Measurements from ENCODE around the gene USP9X.
"Not testable (repeated sequence)": the region's sequence is repeated elsewhere in the genome, so short reads cannot be mapped to it uniquely, and the experiment has no call there.

The USP9X gene

DNA sequence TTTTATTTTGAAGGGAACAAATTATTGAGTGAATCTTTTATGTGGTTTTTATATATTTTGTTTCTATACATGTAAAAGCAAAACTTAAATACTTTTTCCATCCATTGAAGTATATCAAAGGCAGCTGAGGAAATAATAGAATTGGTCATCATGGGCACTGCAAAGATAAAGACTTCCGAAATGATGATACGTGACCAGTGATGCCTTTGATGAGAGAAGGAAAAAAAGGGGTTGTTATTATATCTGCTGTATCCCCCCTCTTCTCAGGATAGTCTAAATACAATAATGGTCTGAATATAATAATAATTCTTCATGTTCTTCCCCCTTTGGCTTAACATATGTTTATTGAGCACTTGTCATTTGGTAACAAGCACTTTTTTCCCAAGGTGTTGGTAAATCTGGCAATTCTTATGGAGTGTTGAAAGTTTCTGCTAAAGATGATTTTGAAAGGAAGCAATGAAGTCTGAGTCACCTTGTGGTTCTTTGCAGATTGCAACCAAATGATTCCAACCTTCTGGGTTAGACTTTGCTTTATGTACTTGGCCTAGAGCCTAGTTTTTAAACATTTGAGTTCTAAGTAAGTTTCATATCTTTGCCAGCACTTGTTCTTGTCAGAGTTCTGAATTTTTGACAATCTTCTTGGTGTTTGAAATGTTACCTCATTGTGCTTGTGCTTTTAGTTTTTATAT, 60.8 kb downstream of the USP9X start:
- H3K4me1 Mint-ChIP-seq: no peaks in the 10 kb centered on the region
- DNase-seq (ENCODE audit: low spot score in 2 of 2) (no peak), ATAC-seq (replicated peaks; ENCODE audit: extremely low read depth, poor library complexity, severe bottlenecking) (no peak)
- no peaks in the 10 kb centered on the region for H3K27me3 Mint-ChIP-seq
- no peak overlapping the region for H3K27ac Mint-ChIP-seq (ENCODE audit: low read depth)
- H3K4me3 Mint-ChIP-seq: no peak overlapping the region
- no peaks in the 10 kb centered on the region for H3K9me3 Mint-ChIP-seq
- H3K36me3 Mint-ChIP-seq (ENCODE audit: insufficient read depth): peaks cover 49% of the 10 kb centered on the region

DNA sequence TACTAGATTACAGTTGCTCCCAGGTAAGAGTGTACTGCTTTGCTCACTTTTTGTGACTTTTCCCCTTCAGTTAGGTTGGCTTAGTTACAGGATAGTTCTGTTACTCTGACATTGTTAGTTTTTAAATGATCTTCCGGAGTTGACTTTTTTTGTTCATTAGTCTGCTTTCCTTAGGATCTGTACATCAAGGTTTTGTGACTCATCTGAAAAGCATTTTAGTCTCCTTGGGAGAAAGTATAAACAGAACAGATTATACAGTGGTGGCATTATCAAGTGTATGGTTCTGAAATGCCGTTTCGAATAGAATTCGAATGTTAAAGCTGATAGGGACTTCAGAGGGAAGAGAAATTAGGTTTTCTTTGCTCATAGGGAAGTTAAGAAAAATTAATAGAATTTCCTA, 63.3 kb downstream of the USP9X start:
- Mint-ChIP-seq H3K4me1 (no peaks in the 10 kb centered on the region), H3K36me3 (ENCODE audit: insufficient read depth) (peaks cover 52% of the 10 kb centered on the region), H3K4me3 (no peak overlapping the region), H3K27ac (ENCODE audit: low read depth) (no peak overlapping the region), H3K9me3 (no peaks in the 10 kb centered on the region), H3K27me3 (no peaks in the 10 kb centered on the region)
- ATAC-seq (replicated peaks; ENCODE audit: extremely low read depth, poor library complexity, severe bottlenecking): no peak
- no peak for DNase-seq (ENCODE audit: low spot score in 2 of 2)

DNA sequence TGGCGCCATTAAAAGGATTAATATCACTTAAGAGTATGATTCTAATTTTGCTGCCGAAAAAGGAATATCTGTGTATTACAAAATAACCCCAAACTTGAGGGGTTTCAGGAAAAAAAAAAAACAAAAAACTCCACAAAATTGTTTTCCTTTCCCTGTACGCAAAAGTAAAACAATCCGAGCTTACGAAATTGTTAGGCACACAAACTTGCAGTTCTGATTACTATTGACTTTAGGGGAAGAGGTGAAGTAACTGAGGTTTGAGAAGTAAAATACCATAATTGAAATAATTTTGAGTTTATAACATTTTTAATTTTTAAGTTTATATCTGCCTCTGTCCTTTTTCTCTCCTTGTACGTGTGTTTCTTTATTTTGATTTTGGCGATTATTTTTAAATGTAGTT, 64.8 kb downstream of the USP9X start:
- Mint-ChIP-seq H3K36me3 (ENCODE audit: insufficient read depth) (peaks cover 54% of the 10 kb centered on the region), H3K4me1 (no peaks in the 10 kb centered on the region), H3K9me3 (no peaks in the 10 kb centered on the region), H3K27me3 (no peaks in the 10 kb centered on the region), H3K27ac (ENCODE audit: low read depth) (no peak overlapping the region), H3K4me3 (no peak overlapping the region)
- ATAC-seq (replicated peaks; ENCODE audit: extremely low read depth, poor library complexity, severe bottlenecking): no peak
- no peak for DNase-seq (ENCODE audit: low spot score in 2 of 2)

DNA sequence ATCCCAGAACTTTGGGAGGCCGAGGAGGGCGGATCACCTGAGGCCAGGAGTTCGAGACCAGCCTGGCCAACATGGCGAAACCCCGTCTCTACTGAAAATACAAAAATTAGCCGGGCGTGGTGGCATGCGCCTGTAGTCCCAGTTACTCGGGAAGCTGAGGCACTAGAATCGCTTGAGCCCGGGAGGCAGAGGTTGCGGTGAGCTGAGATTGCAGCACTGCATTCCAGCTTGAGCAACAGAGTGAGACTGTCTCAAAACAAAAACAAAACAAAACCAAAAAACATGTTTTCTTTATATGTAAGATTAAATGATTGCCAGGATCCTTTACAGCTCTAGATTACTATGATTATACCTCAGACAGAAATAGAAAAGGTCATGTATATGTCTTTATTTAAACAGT, 66.5 kb downstream of the USP9X start:
- not testable (repeated sequence) for H3K9me3 Mint-ChIP-seq; DNase-seq (ENCODE audit: low spot score in 2 of 2); H3K4me1 Mint-ChIP-seq; H3K27me3 Mint-ChIP-seq; H3K27ac Mint-ChIP-seq (ENCODE audit: low read depth); ATAC-seq (replicated peaks; ENCODE audit: extremely low read depth, poor library complexity, severe bottlenecking); H3K4me3 Mint-ChIP-seq
- peaks cover 47% of the 10 kb centered on the region for H3K36me3 Mint-ChIP-seq (ENCODE audit: insufficient read depth)

DNA sequence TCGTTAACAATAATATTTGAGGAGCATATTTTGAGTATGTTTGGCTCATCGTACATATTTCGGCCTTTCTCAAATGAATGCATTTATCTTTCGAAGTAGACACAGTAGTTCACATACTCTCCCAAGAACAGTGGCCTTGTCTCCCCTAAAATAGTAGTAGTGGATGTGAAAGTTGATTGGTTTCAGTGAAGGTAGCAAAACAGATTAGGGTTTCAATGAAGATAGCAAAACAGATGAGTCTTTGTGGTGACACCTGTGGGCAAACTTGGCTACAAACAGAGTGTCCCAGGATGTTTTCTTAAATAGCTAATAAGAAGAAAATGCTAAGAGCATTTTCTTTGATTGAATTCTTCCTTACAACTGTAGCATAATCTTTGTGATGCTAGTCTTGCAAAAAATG, 67.0 kb downstream of the USP9X start:
- H3K27ac Mint-ChIP-seq (ENCODE audit: low read depth): no peak overlapping the region
- DNase-seq (ENCODE audit: low spot score in 2 of 2) (no peak), ATAC-seq (replicated peaks; ENCODE audit: extremely low read depth, poor library complexity, severe bottlenecking) (no peak)
- no peaks in the 10 kb centered on the region for H3K27me3 Mint-ChIP-seq
- no peaks in the 10 kb centered on the region for H3K9me3 Mint-ChIP-seq
- H3K4me1 Mint-ChIP-seq: peaks cover 8% of the 10 kb centered on the region
- H3K4me3 Mint-ChIP-seq: no peak overlapping the region
- H3K36me3 Mint-ChIP-seq (ENCODE audit: insufficient read depth): peaks cover 46% of the 10 kb centered on the region

DNA sequence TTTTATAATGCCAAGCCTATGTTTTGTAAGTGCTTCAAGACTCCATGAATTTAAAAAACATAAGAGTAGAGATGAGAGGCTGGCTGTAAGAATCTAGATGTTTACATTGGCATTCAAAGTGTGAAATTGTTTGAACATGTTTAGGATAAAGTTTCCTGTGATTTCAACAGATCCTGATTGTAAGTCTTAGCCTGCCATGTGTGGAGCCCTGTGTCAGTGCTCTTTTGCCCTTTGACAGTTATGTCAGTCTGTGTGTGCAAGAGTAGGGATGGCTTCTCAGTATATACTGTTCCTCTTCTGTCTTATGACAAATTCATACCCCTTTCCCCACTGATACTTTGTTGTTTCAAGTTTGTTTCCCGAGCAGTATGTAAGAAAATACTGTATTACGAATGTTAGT, 68.2 kb downstream of the USP9X start:
- Mint-ChIP-seq H3K27ac (ENCODE audit: low read depth) (no peak overlapping the region), H3K36me3 (ENCODE audit: insufficient read depth) (peaks cover 46% of the 10 kb centered on the region), H3K27me3 (no peaks in the 10 kb centered on the region), H3K9me3 (no peaks in the 10 kb centered on the region), H3K4me3 (no peak overlapping the region), H3K4me1 (peaks cover 10% of the 10 kb centered on the region)
- DNase-seq (ENCODE audit: low spot score in 2 of 2) (no peak), ATAC-seq (replicated peaks; ENCODE audit: extremely low read depth, poor library complexity, severe bottlenecking) (no peak)

DNA sequence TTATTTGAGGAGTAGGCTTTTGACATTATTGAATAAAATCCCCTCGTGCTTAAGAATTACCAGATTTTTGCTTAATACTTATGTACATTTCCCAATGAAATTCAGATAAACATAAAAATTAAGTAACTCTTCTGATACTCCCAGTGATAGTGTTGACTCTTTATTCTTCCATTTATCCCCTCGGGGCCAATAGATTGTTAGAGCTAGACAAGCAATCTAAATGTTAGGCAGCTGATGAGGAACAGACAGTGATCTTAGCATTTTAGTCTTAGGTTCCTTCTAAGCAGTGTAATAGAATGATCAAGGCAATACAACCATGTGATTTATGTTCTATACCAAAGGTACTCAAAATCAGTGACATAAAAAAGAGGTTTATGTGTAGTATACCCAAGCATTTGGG, 68.7 kb downstream of the USP9X start:
- no peaks in the 10 kb centered on the region for H3K27me3 Mint-ChIP-seq
- H3K4me3 Mint-ChIP-seq: no peak overlapping the region
- H3K4me1 Mint-ChIP-seq: peaks cover 10% of the 10 kb centered on the region
- H3K9me3 Mint-ChIP-seq: no peaks in the 10 kb centered on the region
- ATAC-seq (replicated peaks; ENCODE audit: extremely low read depth, poor library complexity, severe bottlenecking): no peak
- peaks cover 44% of the 10 kb centered on the region for H3K36me3 Mint-ChIP-seq (ENCODE audit: insufficient read depth)
- DNase-seq (ENCODE audit: low spot score in 2 of 2): no peak
- no peak overlapping the region for H3K27ac Mint-ChIP-seq (ENCODE audit: low read depth)

DNA sequence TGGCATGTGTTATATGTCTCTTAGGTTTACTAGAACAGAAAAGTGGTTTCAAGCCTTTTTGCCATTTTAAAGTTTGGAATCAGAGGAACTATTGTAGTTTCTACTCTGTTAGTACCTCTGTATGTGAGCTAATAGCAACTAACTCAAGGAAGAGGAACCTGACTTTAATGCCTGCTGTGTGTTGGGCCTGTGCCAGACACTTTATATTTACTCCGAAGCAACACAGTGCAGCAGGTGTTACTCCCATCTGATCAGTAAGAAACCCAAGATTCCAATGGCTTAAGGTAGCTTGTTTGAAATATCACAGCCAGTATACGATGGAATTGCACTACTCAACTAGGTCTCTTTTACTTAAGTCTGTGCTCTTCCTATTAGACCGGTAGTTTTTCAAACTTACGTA, 79.2 kb downstream of the USP9X start:
- H3K4me1 Mint-ChIP-seq: no peaks in the 10 kb centered on the region
- no peaks in the 10 kb centered on the region for H3K9me3 Mint-ChIP-seq
- H3K36me3 Mint-ChIP-seq (ENCODE audit: insufficient read depth): peaks cover 40% of the 10 kb centered on the region

DNA sequence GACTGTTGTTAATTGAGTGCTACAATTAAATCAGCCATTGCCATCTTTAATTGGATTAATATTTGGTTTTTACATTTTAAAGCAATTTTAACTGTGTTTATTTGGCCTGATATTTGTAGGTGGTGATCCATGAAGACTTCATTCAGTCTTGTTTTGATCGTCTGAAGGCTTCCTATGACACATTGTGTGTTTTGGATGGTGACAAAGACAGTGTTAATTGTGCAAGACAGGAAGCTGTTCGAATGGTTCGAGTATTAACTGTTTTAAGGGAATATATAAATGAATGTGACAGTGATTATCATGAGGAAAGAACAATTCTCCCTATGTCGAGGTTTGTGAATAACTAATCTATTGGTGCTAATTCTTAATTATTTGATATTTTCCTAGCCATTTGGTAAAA, 82.6 kb downstream of the USP9X start:
- Mint-ChIP-seq H3K27ac (ENCODE audit: low read depth) (no peak overlapping the region), H3K9me3 (no peaks in the 10 kb centered on the region), H3K36me3 (ENCODE audit: insufficient read depth) (peaks cover 53% of the 10 kb centered on the region), H3K4me1 (no peaks in the 10 kb centered on the region), H3K4me3 (no peak overlapping the region), H3K27me3 (no peaks in the 10 kb centered on the region)
- DNase-seq (ENCODE audit: low spot score in 2 of 2): no peak
- ATAC-seq (replicated peaks; ENCODE audit: extremely low read depth, poor library complexity, severe bottlenecking): no peak

More for the DNA sequence above, 79.2 kb downstream of the USP9X start:
- H3K27ac Mint-ChIP-seq (ENCODE audit: low read depth): no peak overlapping the region
- no peaks in the 10 kb centered on the region for H3K27me3 Mint-ChIP-seq
- no peak for DNase-seq (ENCODE audit: low spot score in 2 of 2)
- no peak overlapping the region for H3K4me3 Mint-ChIP-seq
- ATAC-seq (replicated peaks; ENCODE audit: extremely low read depth, poor library complexity, severe bottlenecking): no peak

DNA sequence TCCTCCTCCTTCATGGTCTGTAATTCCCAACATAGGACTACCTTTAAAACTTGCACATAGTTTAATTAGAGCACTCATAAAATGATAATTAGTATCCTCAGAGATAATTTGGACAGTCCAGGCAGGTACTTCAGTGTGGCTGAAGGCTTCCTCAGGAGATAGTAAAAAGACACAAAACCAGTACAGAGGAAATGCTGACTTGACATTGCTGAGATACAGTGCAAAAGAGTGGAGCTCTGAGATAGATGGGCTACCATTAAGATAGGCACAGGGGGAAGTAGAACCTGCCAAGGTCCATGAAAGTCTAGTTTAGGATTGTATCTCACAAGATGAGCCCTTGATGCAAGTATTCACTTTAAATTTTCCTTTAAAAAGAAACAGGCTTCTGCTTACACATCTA, 91.0 kb downstream of the USP9X start:
- H3K27ac Mint-ChIP-seq (ENCODE audit: low read depth): peak overlapping the region; percentile 42

DNA sequence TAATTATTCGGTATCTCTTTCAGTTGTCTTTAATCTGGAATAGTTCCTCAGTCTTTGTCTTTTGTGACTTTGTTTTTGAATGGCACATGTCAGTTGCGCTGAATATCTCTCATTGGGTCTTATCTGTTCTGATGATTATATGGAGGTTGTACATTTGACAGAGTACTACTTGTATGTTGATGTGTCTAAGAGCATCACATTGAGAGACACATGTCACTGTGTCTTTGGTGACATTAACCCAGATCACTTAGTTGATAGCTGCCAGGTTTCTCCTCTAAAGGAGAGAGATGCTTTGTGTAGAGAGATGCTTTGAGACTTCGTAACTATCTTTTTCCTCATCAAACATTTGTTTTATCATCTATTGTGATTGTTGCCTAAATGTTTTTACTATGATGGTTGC, 92.1 kb downstream of the USP9X start:
- peaks cover 38% of the 10 kb centered on the region for H3K4me1 Mint-ChIP-seq
- H3K4me3 Mint-ChIP-seq: no peak overlapping the region
- ATAC-seq (replicated peaks; ENCODE audit: extremely low read depth, poor library complexity, severe bottlenecking) (no peak), DNase-seq (ENCODE audit: low spot score in 2 of 2) (no peak)
- H3K27me3 Mint-ChIP-seq: no peaks in the 10 kb centered on the region
- H3K27ac Mint-ChIP-seq (ENCODE audit: low read depth): no peak overlapping the region
- H3K9me3 Mint-ChIP-seq: no peaks in the 10 kb centered on the region
- H3K36me3 Mint-ChIP-seq (ENCODE audit: insufficient read depth): peaks cover 34% of the 10 kb centered on the region

More for the DNA sequence above, 91.0 kb downstream of the USP9X start:
- no peaks in the 10 kb centered on the region for H3K27me3 Mint-ChIP-seq
- no peak overlapping the region for H3K4me3 Mint-ChIP-seq
- H3K4me1 Mint-ChIP-seq: peaks cover 35% of the 10 kb centered on the region
- no peaks in the 10 kb centered on the region for H3K9me3 Mint-ChIP-seq
- DNase-seq (ENCODE audit: low spot score in 2 of 2) (no peak), ATAC-seq (replicated peaks; ENCODE audit: extremely low read depth, poor library complexity, severe bottlenecking) (no peak)
- H3K36me3 Mint-ChIP-seq (ENCODE audit: insufficient read depth): peaks cover 34% of the 10 kb centered on the region

DNA sequence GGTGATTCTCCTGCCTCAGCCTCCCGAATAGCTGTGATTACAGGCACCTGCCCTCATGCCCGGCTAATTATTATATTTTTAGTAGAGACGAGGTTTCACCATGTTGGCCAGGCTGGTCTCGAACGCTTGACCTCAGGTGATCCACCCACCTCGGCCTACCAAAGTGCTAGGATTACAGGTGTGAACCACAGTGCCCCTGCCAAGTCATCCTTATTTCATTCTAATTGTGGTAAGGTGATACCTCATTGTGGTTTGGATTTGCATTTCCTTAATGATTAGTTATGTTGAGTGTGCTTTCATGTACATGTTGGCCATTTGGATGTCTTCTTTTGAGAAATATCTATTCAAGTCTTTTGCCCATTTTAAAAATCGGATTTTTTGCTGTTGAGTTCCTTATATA, 93.0 kb downstream of the USP9X start:
- no peak for ATAC-seq (replicated peaks; ENCODE audit: extremely low read depth, poor library complexity, severe bottlenecking)
- no peaks in the 10 kb centered on the region for H3K27me3 Mint-ChIP-seq

DNA sequence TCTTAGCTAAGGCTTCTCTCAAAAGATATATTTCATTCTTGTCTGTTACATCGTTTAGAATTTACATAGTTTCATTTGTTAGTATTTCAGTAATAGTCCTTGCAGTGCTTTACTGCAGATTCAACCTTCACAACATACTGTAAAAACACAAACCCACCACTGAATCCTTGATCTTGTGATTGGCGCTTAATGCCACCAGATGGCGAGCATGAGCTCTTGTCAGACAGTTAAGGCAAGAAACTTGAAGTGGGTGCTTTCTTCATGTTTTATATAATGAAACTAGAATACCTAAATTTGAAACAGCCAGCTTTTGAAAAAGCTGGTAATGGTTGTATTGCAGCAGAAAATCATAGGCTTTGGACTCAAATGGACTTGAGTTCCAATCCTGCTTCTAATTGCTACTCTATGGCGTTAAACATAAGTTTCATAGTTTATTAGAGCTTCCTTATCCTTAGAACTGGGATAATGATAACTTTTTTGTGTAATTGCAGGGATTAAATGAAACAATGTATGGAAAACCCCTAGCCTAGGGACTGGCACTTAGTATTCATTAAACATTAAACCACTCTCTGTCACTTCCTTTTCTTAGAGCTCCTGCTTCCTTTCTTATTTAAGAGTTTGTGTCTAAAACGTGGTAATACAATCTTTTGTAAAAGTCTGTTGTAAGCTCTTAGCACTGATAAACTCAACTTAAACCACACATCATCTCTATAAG, 95.1 kb downstream of the USP9X start:
- DNase-seq (ENCODE audit: low spot score in 2 of 2) (peak in 1 of 2 donors; percentile 17), ATAC-seq (replicated peaks; ENCODE audit: extremely low read depth, poor library complexity, severe bottlenecking) (peak; percentile 68)
- Mint-ChIP-seq H3K27me3 (no peaks in the 10 kb centered on the region), H3K9me3 (no peaks in the 10 kb centered on the region), H3K36me3 (ENCODE audit: insufficient read depth) (peaks cover 28% of the 10 kb centered on the region), H3K4me3 (no peak overlapping the region), H3K27ac (ENCODE audit: low read depth) (peak overlapping the region; percentile 9), H3K4me1 (peaks cover 40% of the 10 kb centered on the region)

More for the DNA sequence above, 93.0 kb downstream of the USP9X start:
- Mint-ChIP-seq H3K4me1 (peaks cover 40% of the 10 kb centered on the region), H3K36me3 (ENCODE audit: insufficient read depth) (peaks cover 26% of the 10 kb centered on the region), H3K9me3 (no peaks in the 10 kb centered on the region), H3K4me3 (peak overlapping the region; percentile 42), H3K27ac (ENCODE audit: low read depth) (peak overlapping the region; percentile 75)
- no peak for DNase-seq (ENCODE audit: low spot score in 2 of 2)
